Kidney epithelial cell (primary cell): Measurements from ENCODE around the gene MSLN. TPM values are rescaled to one million over a fixed set of nuclear protein-coding genes. Genes with fewer than 3 reads are reported as not detected.

Experiments
- DNase-seq: peaks from one replicate; pipeline ENCODE4 v3.0.0-alpha.2; 2010; ENCODE audit warnings: low read depth
- H3K27me3 ChIP-seq: 2 replicates; pipeline ENCODE4 v1.6.0; 2011; ENCODE audit warnings: low read length; ENCODE audit not compliant: control insufficient read depth, insufficient read depth
- H3K36me3 ChIP-seq: 2 replicates; pipeline ENCODE4 v1.5.1; 2011; ENCODE audit warnings: low read length; ENCODE audit not compliant: control insufficient read depth, insufficient read depth
- H3K4me3 ChIP-seq: 2 replicates; pipeline ENCODE4 v1.5.1; 2011; ENCODE audit warnings: low read depth, mild to moderate bottlenecking, control low read depth, low read length
- CTCF ChIP-seq: IDR thresholded peaks from 2 replicates; pipeline ENCODE4 v1.5.1; 2011; ENCODE audit warnings: mild to moderate bottlenecking, moderate library complexity, low read length, control low read depth, inconsistent platforms; ENCODE audit not compliant: insufficient read depth, poor library complexity, severe bottlenecking
- total RNA-seq: library from RNA; depleted of rRNA; stranded (reverse); fragments of >200 nt; gene quantifications from 2 replicates; pipeline ENCODE4 v1.2.3, GENCODE V29; 2015

Gene MSLN
- total RNA-seq, 1 donor from 2014 or later = 8.6 TPM

- Histone ChIP-seq H3K4me3 (no peak overlapping the region), H3K36me3 (no peaks in the 10 kb centered on the region), H3K27me3 (no peaks in the 10 kb centered on the region)
- no peak for TF ChIP-seq CTCF
- DNase-seq = no peak
These were observed 7.3 kb downstream of the MSLN start for GRCh38 chr16:767743-768235.

GRCh38 chr16:768428-768827 is 7.9 kb downstream of the MSLN start:
- H3K27me3 ChIP-seq = no peaks in the 10 kb centered on the region
- no peak for TF ChIP-seq CTCF
- no peak overlapping the region for H3K4me3 ChIP-seq
- no peak for DNase-seq
- H3K36me3 ChIP-seq = no peaks in the 10 kb centered on the region

GRCh38 chr16:769184-769784 is 8.8 kb downstream of the MSLN start:
- no peak for TF ChIP-seq CTCF

GRCh38 chr16:769934-770333 is 9.4 kb downstream of the MSLN start:
- H3K36me3 ChIP-seq = no peaks in the 10 kb centered on the region
- H3K4me3 ChIP-seq = no peak overlapping the region
- no peaks in the 10 kb centered on the region for H3K27me3 ChIP-seq
- no peak for DNase-seq
- TF ChIP-seq CTCF = no peak

More at GRCh38 chr16:769184-769784, 8.8 kb downstream of the MSLN start:
- Histone ChIP-seq H3K36me3 (no peaks in the 10 kb centered on the region), H3K4me3 (no peak overlapping the region), H3K27me3 (no peaks in the 10 kb centered on the region)
- DNase-seq = no peak

GRCh38 chr16:770411-770810 is 9.9 kb downstream of the MSLN start:
- no peak for TF ChIP-seq CTCF
- H3K36me3 ChIP-seq = no peaks in the 10 kb centered on the region
- no peak for DNase-seq
- H3K4me3 ChIP-seq = no peak overlapping the region
- H3K27me3 ChIP-seq = no peaks in the 10 kb centered on the region

GRCh38 chr16:772959-773358 is 12.4 kb downstream of the MSLN start:
- no peak for TF ChIP-seq CTCF
- Histone ChIP-seq H3K4me3 (no peak overlapping the region), H3K27me3 (no peaks in the 10 kb centered on the region), H3K36me3 (no peaks in the 10 kb centered on the region)
- no peak for DNase-seq
